CD4-positive, alpha-beta memory T cell (primary cell): ENCODE measurements around the gene CPM. TPM values are rescaled to one million over a fixed set of nuclear protein-coding genes. Genes with fewer than 3 reads are reported as not detected.
"Not testable (repeated sequence)": the region's sequence is repeated elsewhere in the genome, so short reads cannot be mapped to it uniquely, and the experiment has no call there.

ENCODE experiments used
- CTCF ChIA-PET: fragments of 350-600 bp; sonication (Branson Sonifier 250); formaldehyde crosslinking; loops from one replicate; lab custom pipeline; 2021; ENCODE audit warnings: inconsistent platforms; ENCODE audit not compliant: partially characterized antibody; lab: Charles Lee
- POLR2A ChIA-PET: fragments of 350-600 bp; sonication (Branson Sonifier 250); formaldehyde crosslinking; loops from one replicate; lab custom pipeline; 2021; ENCODE audit not compliant: partially characterized antibody; lab: Charles Lee
- DNase-seq, 5 donors: peaks; one replicate each; pipeline versions ENCODE4 v3.0.0 to v3.0.0-alpha.2; 2020 to 2022; ENCODE audit warnings: mixed read lengths in 1 of 5
- H3K27ac ChIP-seq: one replicate; pipeline ENCODE4 v1.7.0; 2013; ENCODE audit warnings: low read depth, low read length
- H3K27me3 ChIP-seq: 2 replicates; pipeline ENCODE4 v1.7.0; 2013; ENCODE audit warnings: mild to moderate bottlenecking, low read length, moderate library complexity; ENCODE audit not compliant: insufficient read depth
- H3K36me3 ChIP-seq: 2 replicates; pipeline ENCODE4 v1.7.0; 2013; ENCODE audit warnings: mild to moderate bottlenecking, low read length, moderate library complexity; ENCODE audit not compliant: insufficient read depth
- H3K4me1 ChIP-seq: 2 replicates; pipeline ENCODE4 v1.7.0; 2013; ENCODE audit warnings: mild to moderate bottlenecking, low read length, moderate library complexity; ENCODE audit not compliant: insufficient read depth
- H3K4me3 ChIP-seq, 2 donors: one replicate each; pipeline ENCODE4 v1.7.0; 2013; ENCODE audit warnings: low read length in 2 of 2, mild to moderate bottlenecking in 1 of 2
- H3K9me3 ChIP-seq, 2 donors: one replicate each; pipeline ENCODE4 v1.7.0; 2013; ENCODE audit warnings: low read length in 2 of 2, control low read depth in 1 of 2; ENCODE audit not compliant: control insufficient read depth in 1 of 2
- H3K27ac Mint-ChIP-seq, 7 donors: one replicate each; pipeline ENCODE4 v1.8.0; 2020 to 2021; ENCODE audit warnings: mixed read lengths in 7 of 7, mild to moderate bottlenecking in 6 of 7, inconsistent platforms in 3 of 7, moderate library complexity in 3 of 7
- H3K27me3 Mint-ChIP-seq, 2 donors: one replicate each; pipeline ENCODE4 v1.8.0; 2020 to 2021; ENCODE audit warnings: mixed read lengths in 2 of 2
- H3K36me3 Mint-ChIP-seq, 2 donors: one replicate each; pipeline ENCODE4 v1.8.0; 2020 to 2021; ENCODE audit warnings: mixed read lengths in 2 of 2, inconsistent platforms in 1 of 2, mild to moderate bottlenecking in 1 of 2
- H3K4me1 Mint-ChIP-seq, 4 donors: one replicate each; pipeline ENCODE4 v1.8.0; 2020 to 2021; ENCODE audit warnings: mixed read lengths in 4 of 4, mild to moderate bottlenecking in 1 of 4
- H3K4me3 Mint-ChIP-seq, 8 donors: one replicate each; pipeline ENCODE4 v1.8.0; 2020 to 2021; ENCODE audit warnings: mixed read lengths in 8 of 8, mild to moderate bottlenecking in 7 of 8, moderate library complexity in 6 of 8, inconsistent platforms in 3 of 8
- H3K9me3 Mint-ChIP-seq, 8 donors: one replicate each; pipeline ENCODE4 v1.8.0; 2020 to 2021; ENCODE audit warnings: mixed read lengths in 8 of 8, mild to moderate bottlenecking in 5 of 8, inconsistent platforms in 3 of 8, moderate library complexity in 1 of 8
- intact Hi-C: fragments of 100-400 bp; cut with micrococcal nuclease; formaldehyde crosslinking; loops from one replicate; pipeline ENCODE4 v1.15.1; 2023
- polyA plus RNA-seq, 2 donors: library from polyadenylated mRNA; unstranded; fragments of 300-500 nt; fragmentation: Illumina TruSeq; gene quantifications; one replicate each; pipeline ENCODE4 v1.2.3, GENCODE V29; 2021
- total RNA-seq, 2 experiments: library from RNA; stranded (reverse); gene quantifications; one replicate each; pipeline ENCODE4 v1.2.3, GENCODE V29; 2021

Gene CPM
- total and polyA plus RNA-seq, 4 experiments from 2014 or later: 1.3 to 3.1 (median 2.3) TPM

DNA sequence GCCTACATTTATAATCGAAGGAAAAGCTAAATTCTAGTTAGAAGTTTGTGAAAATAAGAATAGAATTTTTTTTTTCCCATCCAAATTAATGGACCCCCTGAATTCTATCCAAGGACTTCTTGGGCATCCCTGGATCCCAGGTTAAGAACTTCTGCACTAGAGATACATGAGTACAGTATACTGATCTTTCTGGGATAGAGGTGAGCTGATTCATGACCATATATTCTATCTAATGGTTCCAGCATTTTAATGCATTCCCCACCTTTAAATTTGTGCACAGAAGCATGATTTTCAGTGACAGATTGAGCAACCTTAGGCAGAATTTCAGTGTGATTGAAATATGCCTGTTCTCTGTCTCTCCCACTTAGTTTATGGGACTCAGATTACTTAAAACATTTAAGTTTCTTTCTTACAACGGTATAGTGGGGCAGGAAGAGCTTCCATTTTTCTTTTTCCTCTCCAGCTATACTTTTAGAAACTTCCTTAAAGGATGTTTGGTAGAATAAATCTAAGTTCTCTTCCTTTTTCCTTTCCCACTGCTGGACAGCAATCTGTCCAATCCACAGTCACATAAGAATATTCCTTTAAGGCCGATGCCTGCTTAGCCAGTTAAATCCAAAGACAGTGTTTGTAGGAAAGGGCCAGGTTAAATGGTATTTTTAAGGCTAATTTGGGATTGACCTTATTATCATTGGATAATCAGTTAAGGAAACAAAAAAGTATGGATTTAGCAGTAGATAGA lies 118.3 kb downstream of the CPM start:
- CTCF ChIA-PET: interaction anchor here (1.1 to 6.4 kb wide), 3 partner anchors 10 to 31 kb away, joined by 3 to 29 read pairs (median 5); no protein-coding TSS in a partner anchor
- H3K4me3 ChIP-seq: no peak overlapping the region
- DNase-seq: no peak

DNA sequence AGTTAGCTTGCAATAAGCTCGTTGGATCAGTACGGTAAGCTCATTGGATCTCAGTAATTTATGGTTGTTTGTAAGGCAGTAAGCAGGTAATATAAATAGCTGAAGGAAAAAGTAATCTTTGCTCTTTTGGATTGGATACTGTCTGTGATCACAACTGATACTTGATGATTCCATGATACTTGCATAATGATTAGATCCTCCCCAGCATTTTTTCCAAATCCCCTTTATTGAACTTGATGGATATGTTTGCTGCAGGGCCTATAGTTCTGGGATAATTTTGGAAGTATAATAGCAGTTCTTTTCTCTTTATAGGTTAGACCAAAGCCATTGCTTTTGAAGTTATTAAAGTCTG lies 119.8 kb downstream of the CPM start:
- Histone ChIP-seq H3K27me3 (no peaks in the 10 kb centered on the region), H3K27ac (no peak overlapping the region), H3K4me3 (no peak overlapping the region), H3K36me3 (peaks cover 35% of the 10 kb centered on the region), H3K4me1 (peaks cover 48% of the 10 kb centered on the region), H3K9me3 (no peaks in the 10 kb centered on the region)
- no peaks in the 10 kb centered on the region for H3K27me3 Mint-ChIP-seq
- peaks cover 32 to 56% of the 10 kb centered on the region in 2 donors for H3K36me3 Mint-ChIP-seq
- H3K27ac Mint-ChIP-seq: peak overlapping the region in 3 of 7 donors; percentile 17 to 50 (median 25)
- ChIA-PET POLR2A (interaction anchor here (0.6 to 3.9 kb wide), 3 partner anchors 10 to 67 kb away, joined by 3 to 11 read pairs (median 3); partner anchors contain the start of gene SLC35E3), CTCF (interaction anchor here (0.8 to 6.4 kb wide), 3 partner anchors 17 to 67 kb away, joined by 3 to 29 read pairs (median 3); partner anchors contain the start of gene SLC35E3)
- intact Hi-C loops: no loop called here
- no peaks in the 10 kb centered on the region for H3K9me3 Mint-ChIP-seq
- DNase-seq: no peak
- H3K4me3 Mint-ChIP-seq: peak overlapping the region in 1 of 8 donors; percentile 18
- peaks cover 26 to 49% (median 37%) of the 10 kb centered on the region in 4 donors for H3K4me1 Mint-ChIP-seq

More for the DNA sequence above, 118.3 kb downstream of the CPM start:
- no peaks in the 10 kb centered on the region for H3K9me3 Mint-ChIP-seq
- H3K4me1 Mint-ChIP-seq: peaks cover 22 to 43% (median 33%) of the 10 kb centered on the region in 4 donors
- Histone ChIP-seq H3K9me3 (no peaks in the 10 kb centered on the region), H3K27ac (no peak overlapping the region), H3K36me3 (peaks cover 41% of the 10 kb centered on the region), H3K27me3 (no peaks in the 10 kb centered on the region), H3K4me1 (peaks cover 39% of the 10 kb centered on the region)
- H3K36me3 Mint-ChIP-seq: peaks cover 31 to 56% of the 10 kb centered on the region in 2 donors
- POLR2A ChIA-PET: interaction anchor here (0.8 to 3.9 kb wide), 2 partner anchors 13 to 68 kb away, joined by 3 to 11 read pairs; partner anchors contain the start of gene SLC35E3
- no peaks in the 10 kb centered on the region for H3K27me3 Mint-ChIP-seq
- peak overlapping the region in 5 of 7 donors; percentile 10 to 84 (median 43) for H3K27ac Mint-ChIP-seq
- intact Hi-C loops: no loop called here
- peak overlapping the region in 1 of 8 donors; percentile 45 for H3K4me3 Mint-ChIP-seq

GRCh38 chr12:68812553-68813241 lies 120.3 kb downstream of the CPM start:
- H3K4me3 ChIP-seq: no peak overlapping the region
- H3K36me3 ChIP-seq: peaks cover 32% of the 10 kb centered on the region
- H3K9me3 Mint-ChIP-seq: no peaks in the 10 kb centered on the region
- peaks cover 48% of the 10 kb centered on the region for H3K4me1 ChIP-seq
- peaks cover 32 to 58% of the 10 kb centered on the region in 2 donors for H3K36me3 Mint-ChIP-seq
- H3K4me1 Mint-ChIP-seq: peaks cover 26 to 49% (median 39%) of the 10 kb centered on the region in 4 donors
- POLR2A ChIA-PET: interaction anchor here (0.6 to 3.9 kb wide), 4 partner anchors 13 to 777 kb away, joined by 3 to 11 read pairs (median 4); partner anchors contain the start of gene SLC35E3
- no peaks in the 10 kb centered on the region for H3K27me3 ChIP-seq
- DNase-seq: no peak
- no peaks in the 10 kb centered on the region for H3K27me3 Mint-ChIP-seq
- H3K27ac Mint-ChIP-seq: peak overlapping the region in 5 of 7 donors; percentile 17 to 50 (median 37)
- H3K4me3 Mint-ChIP-seq: peak overlapping the region in 2 of 8 donors; percentile 6 to 12
- intact Hi-C loops: no loop called here
- CTCF ChIA-PET: interaction anchor here (0.9 to 6.4 kb wide), 2 partner anchors 17 to 67 kb away, joined by 3 to 29 read pairs; partner anchors contain the start of gene SLC35E3
- no peak overlapping the region for H3K27ac ChIP-seq
- H3K9me3 ChIP-seq: no peaks in the 10 kb centered on the region

DNA sequence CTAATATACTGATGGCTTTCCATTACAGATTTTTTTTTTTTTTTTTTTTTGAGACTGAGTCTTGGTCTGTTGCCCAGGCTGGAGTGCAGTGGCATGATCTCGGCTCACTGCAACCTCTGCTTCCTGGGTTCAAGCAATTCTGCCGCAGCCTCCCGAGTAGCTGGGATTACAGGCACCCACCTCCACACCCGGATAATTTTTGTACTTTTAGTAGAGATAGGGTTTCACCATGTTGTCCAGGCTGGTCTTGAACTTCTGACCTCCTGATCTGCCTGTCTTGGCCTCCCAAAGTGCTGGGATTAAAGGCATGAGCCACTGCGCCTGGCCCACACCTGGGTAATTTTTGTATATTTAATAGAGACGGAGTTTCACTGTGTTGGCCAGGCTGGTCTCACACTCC lies 121.4 kb downstream of the CPM start:
- H3K4me1 Mint-ChIP-seq: peaks cover 24 to 59% (median 43%) of the 10 kb centered on the region in 4 donors
- H3K27ac Mint-ChIP-seq, H3K27ac ChIP-seq, H3K4me3 ChIP-seq, intact Hi-C loops, DNase-seq, H3K27me3 ChIP-seq, H3K9me3 ChIP-seq, H3K9me3 Mint-ChIP-seq, H3K27me3 Mint-ChIP-seq: not testable (repeated sequence)
- H3K4me3 Mint-ChIP-seq: peak overlapping the region in 2 of 8 donors; percentile 9 to 16
- ChIA-PET POLR2A (interaction anchor here (1.1 to 3.9 kb wide), 2 partner anchors 65 to 201 kb away, joined by 5 to 11 read pairs; partner anchors contain the start of genes RAP1B and SLC35E3), CTCF (interaction anchor here (1.3 to 6.4 kb wide), 2 partner anchors 19 to 60 kb away, joined by 3 to 29 read pairs; no protein-coding TSS in a partner anchor)
- Histone ChIP-seq H3K4me1 (peaks cover 55% of the 10 kb centered on the region), H3K36me3 (peaks cover 25% of the 10 kb centered on the region)
- peaks cover 32 to 50% of the 10 kb centered on the region in 2 donors for H3K36me3 Mint-ChIP-seq

DNA sequence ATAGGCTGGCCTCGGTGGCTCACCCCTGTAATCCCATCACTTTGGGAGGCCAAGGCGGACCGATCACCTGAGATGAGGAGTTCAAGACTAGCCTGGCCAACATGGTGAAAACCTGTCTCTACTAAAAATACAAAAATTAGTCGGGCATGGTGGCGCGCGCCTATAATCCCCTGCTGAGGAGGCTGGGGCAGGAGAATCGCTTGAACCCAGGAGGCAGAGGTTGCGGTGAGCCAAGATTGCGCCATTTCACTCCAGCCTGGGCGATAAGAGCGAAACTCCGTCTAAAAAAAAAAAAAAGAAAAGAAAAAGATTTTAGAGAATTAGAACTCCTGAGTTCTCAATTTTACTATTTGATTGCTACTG lies 123.0 kb downstream of the CPM start:
- Histone ChIP-seq H3K4me1 (peaks cover 46% of the 10 kb centered on the region), H3K36me3 (peaks cover 15% of the 10 kb centered on the region)
- Mint-ChIP-seq H3K36me3 (peaks cover 29 to 44% of the 10 kb centered on the region in 2 donors), H3K4me1 (peaks cover 20 to 52% (median 38%) of the 10 kb centered on the region in 4 donors), H3K4me3 (peak overlapping the region; percentile 20 to 96 (median 82)), H3K27ac (peak overlapping the region in 6 of 7 donors; percentile 22 to 99 (median 66))
- H3K27me3 ChIP-seq, H3K9me3 ChIP-seq, H3K27ac ChIP-seq, CTCF ChIA-PET, DNase-seq, H3K27me3 Mint-ChIP-seq, POLR2A ChIA-PET, intact Hi-C loops, H3K9me3 Mint-ChIP-seq, H3K4me3 ChIP-seq: not testable (repeated sequence)

GRCh38 chr12:68809190-68810026 lies 123.6 kb downstream of the CPM start:
- H3K36me3 Mint-ChIP-seq: peaks cover 28 to 38% of the 10 kb centered on the region in 2 donors
- DNase-seq: no peak
- peak overlapping the region; percentile 42 to 89 for H3K4me3 ChIP-seq

More at GRCh38 chr12:68809190-68810026, 123.6 kb downstream of the CPM start:
- Mint-ChIP-seq H3K27ac (peak overlapping the region; percentile 96 to 99 (median 97)), H3K4me1 (peaks cover 16 to 46% (median 32%) of the 10 kb centered on the region in 4 donors), H3K27me3 (no peaks in the 10 kb centered on the region), H3K9me3 (no peaks in the 10 kb centered on the region), H3K4me3 (peak overlapping the region; percentile 95 to 97 (median 96))
- H3K9me3 ChIP-seq: no peaks in the 10 kb centered on the region
- peak overlapping the region; percentile 92 for H3K27ac ChIP-seq
- ChIA-PET CTCF (interaction anchor here (0.8 to 2.7 kb wide), 9 partner anchors 9 to 1540 kb away, joined by 3 to 26 read pairs (median 7); partner anchors contain the start of genes CAND1 and SLC35E3), POLR2A (interaction anchor here (1.4 to 3.3 kb wide), 10 partner anchors 8 to 1540 kb away, joined by 3 to 93 read pairs (median 20); partner anchors contain the start of genes CAND1, MDM1, NUP107 and RAP1B)
- peaks cover 40% of the 10 kb centered on the region for H3K4me1 ChIP-seq
- intact Hi-C loops: loop anchor here (2.0 to 5.0 kb wide), 3 partner anchors 443 to 929 kb away; partner anchors contain the start of genes MDM1 and RAB3IP
- H3K27me3 ChIP-seq: no peaks in the 10 kb centered on the region
- peaks cover 9% of the 10 kb centered on the region for H3K36me3 ChIP-seq
